Activated CD8-positive, alpha-beta T cell treated with anti-CD3 and anti-CD28 coated beads for 36 hours (primary cell): ENCODE measurements around the gene C1orf226. TPM values are rescaled to one million over a fixed set of nuclear protein-coding genes. Genes with fewer than 3 reads are reported as not detected.

Experiments used
- ATAC-seq: fragments of 200-7000 bp; cut with Tn5 transposase; one replicate; pipeline ENCODE4 v1.10.0; 2021; ENCODE audit warnings: mild to moderate bottlenecking, moderate library complexity
- CTCF ChIA-PET: fragments of 350-600 bp; sonication (Branson Sonifier 250); formaldehyde crosslinking; loops from one replicate; lab custom pipeline; 2021; ENCODE audit warnings: antibody characterized with exemption; lab: Charles Lee
- POLR2A ChIA-PET: fragments of 350-600 bp; sonication (Branson Sonifier 250); formaldehyde crosslinking; loops from one replicate; lab custom pipeline; 2021; ENCODE audit warnings: antibody characterized with exemption; lab: Charles Lee
- DNase-seq: peaks from one replicate; pipeline ENCODE4 v3.0.0-alpha.2; 2020
- H3K27ac Mint-ChIP-seq: one replicate; pipeline ENCODE4 v1.8.0; 2021; ENCODE audit warnings: mild to moderate bottlenecking, mixed read lengths
- H3K27me3 Mint-ChIP-seq: one replicate; pipeline ENCODE4 v1.8.0; 2021; ENCODE audit warnings: mixed read lengths
- H3K36me3 Mint-ChIP-seq: one replicate; pipeline ENCODE4 v1.8.0; 2021; ENCODE audit warnings: low read depth, mixed read lengths
- H3K4me1 Mint-ChIP-seq: one replicate; pipeline ENCODE4 v1.8.0; 2021; ENCODE audit warnings: low read depth, mixed read lengths
- H3K4me3 Mint-ChIP-seq: one replicate; pipeline ENCODE4 v1.8.0; 2021; ENCODE audit warnings: mild to moderate bottlenecking, moderate library complexity, mixed read lengths
- H3K9me3 Mint-ChIP-seq: one replicate; pipeline ENCODE4 v1.8.0; 2021; ENCODE audit warnings: mixed read lengths
- CTCF ChIP-seq: fragments of 200-600 bp; IDR thresholded peaks from one replicate; pipeline ENCODE4 v1.8.0; 2022; ENCODE audit warnings: antibody characterized with exemption, mild to moderate bottlenecking
- intact Hi-C: fragments of 100-400 bp; cut with micrococcal nuclease; formaldehyde crosslinking; loops from one replicate; pipeline ENCODE4 v1.10.0; 2022
- total RNA-seq, 2 experiments: library from RNA; stranded (reverse); gene quantifications; one replicate each; pipeline ENCODE4 v1.2.3, GENCODE V29; 2021

C1orf226 gene
- total RNA-seq, 2 experiments from 2014 or later, result 0.07 to 0.20 TPM

- TF ChIP-seq CTCF, result no peak
- no peak for DNase-seq
- ChIA-PET POLR2A (no interaction called here), CTCF (no interaction called here)
- Mint-ChIP-seq H3K4me3 (no peak overlapping the region), H3K27ac (no peak overlapping the region), H3K36me3 (no peaks in the 10 kb centered on the region), H3K9me3 (no peaks in the 10 kb centered on the region), H3K4me1 (no peaks in the 10 kb centered on the region), H3K27me3 (no peaks in the 10 kb centered on the region)
- ATAC-seq, result no peak
- intact Hi-C loops, result no loop called here
Observed at GRCh38 chr1:162383516-162383915, 2.0 kb downstream of the C1orf226 start.

- DNase-seq, result no peak
- no peaks in the 10 kb centered on the region for H3K9me3 Mint-ChIP-seq
- ChIA-PET CTCF (no interaction called here), POLR2A (no interaction called here)
- H3K27me3 Mint-ChIP-seq, result no peaks in the 10 kb centered on the region
- H3K4me3 Mint-ChIP-seq, result no peak overlapping the region
- TF ChIP-seq CTCF, result no peak
- no peaks in the 10 kb centered on the region for H3K4me1 Mint-ChIP-seq
- H3K36me3 Mint-ChIP-seq, result no peaks in the 10 kb centered on the region
- ATAC-seq, result no peak
- intact Hi-C loops, result no loop called here
- no peak overlapping the region for H3K27ac Mint-ChIP-seq
Observed at GRCh38 chr1:162384116-162384515, 2.6 kb downstream of the C1orf226 start.

DNA sequence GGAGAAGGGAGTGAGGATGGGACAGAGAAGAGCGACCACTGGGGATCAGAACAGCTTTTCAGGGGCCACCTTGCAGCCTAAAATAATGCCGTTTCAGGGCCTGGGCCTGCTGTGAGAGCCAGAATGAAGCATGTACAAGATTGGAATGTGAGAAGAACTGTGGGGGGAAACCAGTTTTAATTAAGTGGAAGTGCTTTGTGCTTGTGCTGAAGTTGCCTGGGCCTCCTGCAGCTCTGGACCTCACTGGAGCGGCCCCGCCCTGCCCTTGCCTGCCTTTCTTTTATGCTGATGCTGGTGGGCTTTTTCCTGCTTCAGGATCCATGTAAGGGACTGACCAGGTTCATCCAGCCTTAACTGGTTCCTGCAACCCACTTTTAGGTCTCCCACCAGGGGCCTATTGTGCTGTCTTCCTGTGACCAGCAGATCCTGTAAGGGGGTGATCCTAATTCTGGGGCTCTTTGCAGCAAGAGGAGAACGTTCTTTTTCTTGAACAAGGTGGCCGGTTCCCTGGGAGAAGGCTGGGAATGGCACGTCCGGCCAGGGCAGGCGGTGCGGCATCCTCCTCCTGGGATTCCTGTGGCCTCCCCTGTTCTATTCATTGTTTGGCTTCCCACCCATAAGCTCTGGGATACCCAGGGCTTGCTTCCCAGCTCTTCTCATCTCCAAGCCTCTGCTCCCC is 3.2 kb downstream of the C1orf226 start:
- no peaks in the 10 kb centered on the region for H3K9me3 Mint-ChIP-seq
- CTCF ChIA-PET, result no interaction called here
- intact Hi-C loops, result no loop called here
- ATAC-seq (no peak), DNase-seq (no peak)
- no peak overlapping the region for H3K4me3 Mint-ChIP-seq
- no peaks in the 10 kb centered on the region for H3K4me1 Mint-ChIP-seq
- H3K36me3 Mint-ChIP-seq, result no peaks in the 10 kb centered on the region
- no peak overlapping the region for H3K27ac Mint-ChIP-seq
- POLR2A ChIA-PET, result no interaction called here
- H3K27me3 Mint-ChIP-seq, result no peaks in the 10 kb centered on the region
- no peak for TF ChIP-seq CTCF

DNA sequence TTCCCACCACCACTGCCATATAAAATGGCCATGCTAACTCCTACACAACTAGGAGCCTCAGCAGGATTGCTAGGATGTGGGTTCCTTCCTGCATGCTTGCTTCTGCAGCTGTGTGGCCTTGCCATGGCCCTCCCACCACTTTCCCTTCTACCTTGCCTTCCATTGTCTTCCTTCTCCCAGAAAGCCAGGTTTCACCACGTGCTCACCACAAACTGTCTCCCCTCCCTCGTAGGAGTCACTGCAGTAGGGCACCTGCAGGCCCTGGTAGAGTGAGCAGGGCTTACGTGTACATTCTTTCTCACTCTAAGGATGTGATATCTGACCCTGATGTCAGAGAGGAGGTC is 3.7 kb downstream of the C1orf226 start:
- ChIA-PET CTCF (no interaction called here), POLR2A (no interaction called here)
- Mint-ChIP-seq H3K27me3 (peaks cover 2% of the 10 kb centered on the region), H3K27ac (no peak overlapping the region), H3K9me3 (no peaks in the 10 kb centered on the region), H3K36me3 (no peaks in the 10 kb centered on the region), H3K4me1 (no peaks in the 10 kb centered on the region), H3K4me3 (no peak overlapping the region)
- ATAC-seq (no peak), DNase-seq (no peak)
- TF ChIP-seq CTCF, result no peak
- intact Hi-C loops, result no loop called here

- Mint-ChIP-seq H3K27ac (no peak overlapping the region), H3K4me1 (no peaks in the 10 kb centered on the region), H3K4me3 (no peak overlapping the region), H3K27me3 (peaks cover 6% of the 10 kb centered on the region), H3K9me3 (no peaks in the 10 kb centered on the region), H3K36me3 (no peaks in the 10 kb centered on the region)
- intact Hi-C loops, result no loop called here
- CTCF ChIA-PET, result no interaction called here
- TF ChIP-seq CTCF, result no peak
- ATAC-seq (no peak), DNase-seq (no peak)
- POLR2A ChIA-PET, result no interaction called here
Observed at GRCh38 chr1:162385702-162386101, 4.2 kb downstream of the C1orf226 start.
